ENCODE measurements around the gene PNLIPRP1.

Gene PNLIPRP1

GRCh38 chr10:116590590-116591444 is at the start of gene PNLIPRP1:
Gene PNLIPRP1, plus strand, starts transcription at chr10:116590959. Its CDS starts 171 bp downstream, at chr10:116591130.
- no peak for DNase-seq (ENCODE audit: low read depth in 4 of 4, low spot score in 1 of 4)

- DNase-seq (ENCODE audit: low read depth in 4 of 4, low spot score in 1 of 4) = no peak
Measured at GRCh38 chr10:116542007-116542677, 48.6 kb upstream of the PNLIPRP1 start.

DNA sequence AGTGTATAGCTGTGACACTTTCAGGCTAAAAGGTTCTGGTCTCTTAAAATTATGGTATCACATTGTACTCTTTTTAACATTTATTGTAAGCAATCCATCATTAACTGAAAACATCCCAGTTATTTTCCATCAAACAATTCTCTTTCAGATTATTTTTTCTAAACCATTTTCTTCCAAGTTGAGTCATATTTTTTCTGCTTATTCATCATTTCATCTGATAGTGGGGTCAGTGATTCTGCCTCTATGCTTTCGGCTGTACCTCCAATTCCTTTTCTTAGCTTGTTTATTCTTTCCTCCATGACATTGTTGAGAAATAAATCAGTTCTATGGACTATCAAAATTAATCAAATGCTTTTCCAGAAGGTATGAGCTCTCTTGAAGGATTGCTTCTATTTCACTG is 45.6 kb upstream of the PNLIPRP1 start:
- DNase-seq (ENCODE audit: low read depth in 4 of 4, low spot score in 1 of 4) = no peak

DNA sequence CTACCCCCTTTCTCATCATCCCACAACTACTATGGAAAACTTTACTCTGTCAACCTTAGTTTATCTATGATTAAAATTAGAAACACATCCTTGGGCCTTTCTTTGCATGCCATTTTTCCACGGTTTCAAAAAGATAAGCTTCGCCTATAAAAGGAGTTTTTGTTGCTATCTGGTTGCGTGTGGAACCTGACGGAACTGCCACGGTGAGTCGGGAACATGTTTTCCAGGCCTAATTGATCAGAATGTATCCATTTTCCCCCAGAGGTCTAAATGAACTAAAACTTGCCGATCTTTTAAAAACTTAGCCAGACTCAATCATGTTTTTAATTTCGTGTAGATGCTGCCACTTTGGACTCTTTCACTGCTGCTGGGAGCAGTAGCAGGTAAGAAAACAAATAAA is 45.0 kb upstream of the PNLIPRP1 start, which contains the start of gene PNLIP:
Gene PNLIP, plus strand, starts transcription at position 176 of the 400 bp plus-strand sequence. Its CDS starts 162 bp downstream, at position 338.
- DNase-seq (ENCODE audit: low read depth in 4 of 4, low spot score in 1 of 4) = no peak

- DNase-seq (ENCODE audit: low read depth in 4 of 4, low spot score in 1 of 4) = no peak
Measured at GRCh38 chr10:116548301-116548700, 42.5 kb upstream of the PNLIPRP1 start.

DNA sequence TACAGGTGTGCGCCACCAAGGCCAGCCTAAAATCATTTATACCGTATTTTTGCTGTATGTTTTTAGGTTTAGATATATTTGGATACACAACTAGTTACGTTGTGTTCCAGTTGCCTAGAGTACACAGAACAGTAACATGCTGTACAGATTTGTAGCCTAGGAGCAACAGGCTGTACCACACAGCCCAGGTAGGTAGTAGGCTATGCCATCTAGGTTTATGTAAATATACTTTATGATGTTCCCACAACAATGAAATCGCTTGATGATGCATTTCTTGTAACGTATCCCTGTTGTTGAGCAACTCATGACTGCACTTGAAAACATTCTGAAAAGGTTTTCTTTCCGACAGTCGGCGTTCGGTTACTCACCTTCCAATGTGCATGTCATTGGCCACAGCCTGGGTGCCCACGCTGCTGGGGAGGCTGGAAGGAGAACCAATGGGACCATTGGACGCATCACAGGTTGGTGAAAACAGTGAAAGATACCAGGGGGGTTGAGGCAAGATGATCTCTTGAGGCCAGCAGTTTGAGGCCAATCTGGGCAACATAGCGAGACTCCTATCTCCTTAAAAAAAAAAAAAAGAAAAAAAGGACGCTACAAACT is 37.3 kb upstream of the PNLIPRP1 start:
- no peak for DNase-seq (ENCODE audit: low read depth in 4 of 4, low spot score in 1 of 4)

- no peak for DNase-seq (ENCODE audit: low read depth in 4 of 4, low spot score in 1 of 4)
Measured at GRCh38 chr10:116554628-116555027, 36.1 kb upstream of the PNLIPRP1 start.

- DNase-seq (ENCODE audit: low read depth in 4 of 4, low spot score in 1 of 4) = no peak
Measured at GRCh38 chr10:116555880-116556279, 34.9 kb upstream of the PNLIPRP1 start.

- no peak for DNase-seq (ENCODE audit: low read depth in 4 of 4, low spot score in 1 of 4)
Measured at GRCh38 chr10:116557305-116557880, 33.4 kb upstream of the PNLIPRP1 start.

DNA sequence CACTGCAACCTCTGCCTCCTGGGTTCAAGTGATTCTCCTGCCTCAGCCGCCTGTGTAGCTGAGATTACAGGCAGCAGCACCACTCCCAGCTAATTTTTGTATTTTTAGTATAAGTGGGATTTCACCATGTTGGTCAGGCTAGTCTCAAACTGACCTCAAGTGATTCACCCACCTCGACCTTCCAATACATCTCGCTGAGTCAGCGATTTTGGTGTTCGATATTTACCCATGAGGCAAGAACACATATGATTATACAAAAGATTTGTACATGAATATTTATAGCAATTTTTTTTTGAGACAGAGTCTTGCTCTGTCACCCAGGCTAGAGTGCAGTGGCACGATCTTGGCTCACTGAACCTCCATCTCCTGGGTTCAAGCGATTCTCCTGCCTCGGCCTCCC is 25.2 kb upstream of the PNLIPRP1 start:
- no peak for DNase-seq (ENCODE audit: low read depth in 4 of 4, low spot score in 1 of 4)

DNA sequence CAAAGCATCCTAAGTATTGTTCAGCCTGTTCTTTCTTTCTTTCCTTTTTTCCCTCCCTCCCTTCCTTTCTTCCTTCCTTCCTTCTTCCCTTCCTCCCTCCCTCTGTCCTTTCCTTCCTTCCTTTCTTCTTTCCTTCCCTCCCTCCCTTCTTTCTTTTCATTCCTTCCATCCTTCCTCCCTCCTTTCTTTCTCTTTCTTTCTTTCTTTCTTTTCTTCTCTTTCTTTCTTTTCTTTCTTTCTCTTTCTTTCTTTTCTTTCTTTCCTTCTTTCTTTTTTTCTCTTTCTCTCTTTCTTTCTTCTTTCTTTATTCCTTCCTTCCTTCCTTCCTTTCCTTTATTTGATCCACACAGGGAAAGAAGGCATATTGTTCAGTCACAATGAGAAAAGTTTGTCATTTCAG is 23.8 kb upstream of the PNLIPRP1 start:
- no peak for DNase-seq (ENCODE audit: low read depth in 4 of 4, low spot score in 1 of 4)

GRCh38 chr10:116567335-116567734 is 23.4 kb upstream of the PNLIPRP1 start:
- DNase-seq (ENCODE audit: low read depth in 4 of 4, low spot score in 1 of 4) = no peak

DNA sequence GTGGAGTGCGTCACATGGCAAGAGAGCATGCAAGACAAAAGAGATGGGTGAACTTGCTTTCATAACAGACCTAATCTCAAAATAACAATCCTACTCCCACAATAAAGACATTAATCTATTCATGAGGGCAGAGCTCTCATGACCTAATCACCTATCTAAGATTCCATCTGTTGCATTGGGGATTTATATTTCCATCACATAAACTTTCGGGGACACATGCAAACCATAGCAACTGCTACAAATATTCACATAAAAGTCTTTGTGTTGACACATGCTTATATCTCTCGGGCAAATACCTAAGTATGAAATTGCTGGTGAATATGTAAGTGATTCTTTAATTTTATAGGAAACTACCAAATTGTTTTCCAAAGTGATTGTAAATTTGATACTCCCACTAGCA is 16.0 kb upstream of the PNLIPRP1 start:
- DNase-seq (ENCODE audit: low read depth in 4 of 4, low spot score in 1 of 4) = no peak

GRCh38 chr10:116587878-116588591 is 2.7 kb upstream of the PNLIPRP1 start:
- DNase-seq (ENCODE audit: low read depth in 4 of 4, low spot score in 1 of 4) = no peak

- DNase-seq (ENCODE audit: low read depth in 4 of 4, low spot score in 1 of 4) = no peak
Measured at GRCh38 chr10:116588995-116589394, 1.8 kb upstream of the PNLIPRP1 start.

- DNase-seq (ENCODE audit: low read depth in 4 of 4, low spot score in 1 of 4) = no peak
Measured at GRCh38 chr10:116589926-116590325, 833 bp upstream of the PNLIPRP1 start.

DNA sequence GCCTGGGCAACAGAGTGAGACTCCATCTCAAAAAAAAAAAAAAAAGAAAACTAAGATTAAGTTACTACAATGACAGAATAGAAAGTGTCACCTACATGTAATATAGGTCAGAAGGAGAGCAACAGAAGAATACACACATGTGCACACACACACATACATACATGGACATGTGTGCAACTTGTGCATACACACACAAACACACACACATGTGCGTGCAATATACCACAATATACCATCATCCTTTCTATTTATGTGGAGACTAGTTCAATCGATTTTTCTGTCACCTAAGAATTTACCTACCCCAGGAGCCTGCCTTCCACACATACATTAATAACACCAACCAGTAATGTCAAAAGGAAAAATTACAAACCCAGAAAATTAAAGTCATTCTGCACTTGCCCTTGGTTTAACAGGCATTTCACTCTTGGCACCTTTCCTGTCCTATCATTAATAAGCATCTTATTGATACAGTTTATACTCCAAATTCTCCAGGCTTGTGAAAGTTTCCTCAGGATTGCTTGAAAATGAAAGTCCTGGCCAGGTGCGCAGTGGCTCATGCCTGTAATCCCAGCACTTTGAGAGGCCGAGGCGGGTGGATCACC is 2.5 kb downstream of the PNLIPRP1 start:
- DNase-seq (ENCODE audit: low read depth in 4 of 4, low spot score in 1 of 4) = no peak

DNA sequence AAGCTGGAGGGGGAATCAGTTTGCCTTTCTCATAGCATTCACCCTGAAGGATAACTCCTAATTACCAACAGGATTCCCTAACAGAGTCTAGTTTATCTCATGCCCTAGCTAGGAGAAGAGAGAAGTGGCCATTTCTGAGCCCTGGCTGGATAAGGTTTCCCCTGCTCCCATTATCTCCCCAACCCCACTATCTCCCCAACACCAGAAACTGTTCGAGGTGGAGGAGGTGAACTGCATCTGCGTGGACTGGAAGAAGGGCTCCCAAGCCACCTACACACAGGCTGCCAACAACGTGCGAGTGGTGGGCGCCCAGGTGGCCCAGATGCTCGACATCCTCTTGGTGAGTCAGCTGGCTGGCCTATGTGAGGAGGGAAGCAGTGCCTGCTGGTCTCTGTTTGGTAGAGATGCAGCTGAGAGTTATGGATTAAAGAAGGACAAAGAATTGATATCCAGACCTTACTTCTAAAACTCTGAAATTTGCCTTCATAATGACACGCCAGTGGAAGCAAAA is 3.8 kb downstream of the PNLIPRP1 start:
- no peak for DNase-seq (ENCODE audit: low read depth in 4 of 4, low spot score in 1 of 4)

- no peak for DNase-seq (ENCODE audit: low read depth in 4 of 4, low spot score in 1 of 4)
Measured at GRCh38 chr10:116596062-116596461, 5.3 kb downstream of the PNLIPRP1 start.

GRCh38 chr10:116597543-116597942 is 6.8 kb downstream of the PNLIPRP1 start:
- no peak for DNase-seq (ENCODE audit: low read depth in 4 of 4, low spot score in 1 of 4)

Measured in stimulated activated CD4-positive, alpha-beta T cell treated with anti-CD3 and anti-CD28 coated beads, Interleukin-1b, Interleukin-23, amount 100 ng/mL, for 24 hours (primary cell).